Measurements from ENCODE around the gene CMBL.

DNA sequence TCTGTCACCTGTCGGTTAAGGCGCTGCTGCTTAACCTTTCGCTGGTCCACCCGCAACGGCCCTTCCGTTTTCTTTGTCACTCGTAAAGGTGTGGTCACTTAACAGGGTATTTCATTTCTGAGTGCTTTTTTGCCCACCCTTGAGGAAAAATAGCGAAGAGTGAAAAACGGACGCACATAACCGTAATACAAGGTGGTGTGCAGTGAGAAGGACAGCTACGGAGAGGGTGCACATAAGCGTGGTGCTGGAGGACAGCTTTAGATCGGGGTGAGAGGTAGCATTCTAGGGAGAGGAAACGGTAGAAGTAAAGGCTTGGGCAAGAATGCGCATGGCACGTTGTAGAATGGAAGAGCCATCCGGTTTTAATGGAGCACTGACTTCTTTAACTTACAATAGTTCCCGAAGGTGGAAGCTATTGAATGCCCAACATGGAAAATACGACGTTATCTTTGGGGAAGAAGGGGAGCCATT, 56.9 kb downstream of the CMBL start:
- TF ChIP-seq, protein P1, sequence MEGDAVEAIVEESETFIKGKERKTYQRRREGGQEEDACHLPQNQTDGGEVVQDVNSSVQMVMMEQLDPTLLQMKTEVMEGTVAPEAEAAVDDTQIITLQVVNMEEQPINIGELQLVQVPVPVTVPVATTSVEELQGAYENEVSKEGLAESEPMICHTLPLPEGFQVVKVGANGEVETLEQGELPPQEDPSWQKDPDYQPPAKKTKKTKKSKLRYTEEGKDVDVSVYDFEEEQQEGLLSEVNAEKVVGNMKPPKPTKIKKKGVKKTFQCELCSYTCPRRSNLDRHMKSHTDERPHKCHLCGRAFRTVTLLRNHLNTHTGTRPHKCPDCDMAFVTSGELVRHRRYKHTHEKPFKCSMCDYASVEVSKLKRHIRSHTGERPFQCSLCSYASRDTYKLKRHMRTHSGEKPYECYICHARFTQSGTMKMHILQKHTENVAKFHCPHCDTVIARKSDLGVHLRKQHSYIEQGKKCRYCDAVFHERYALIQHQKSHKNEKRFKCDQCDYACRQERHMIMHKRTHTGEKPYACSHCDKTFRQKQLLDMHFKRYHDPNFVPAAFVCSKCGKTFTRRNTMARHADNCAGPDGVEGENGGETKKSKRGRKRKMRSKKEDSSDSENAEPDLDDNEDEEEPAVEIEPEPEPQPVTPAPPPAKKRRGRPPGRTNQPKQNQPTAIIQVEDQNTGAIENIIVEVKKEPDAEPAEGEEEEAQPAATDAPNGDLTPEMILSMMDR (IDR thresholded peaks at IDR 0.05 in 8 of 11, conservative IDR thresholded peaks at IDR 0.05 in 3 of 11), result no peak
- TF ChIP-seq POLR2AphosphoS5 (IDR thresholded peaks at IDR 0.05), result no peak
- no peak for TF ChIP-seq POLR2A (IDR thresholded peaks at IDR 0.05)

Measured in spleen (tissue), 7 donors.